Nephron progenitor cell (in vitro differentiated cells): ENCODE measurements around the gene HAUS1.
"Not testable (repeated sequence)": the region's sequence is repeated elsewhere in the genome, so short reads cannot be mapped to it uniquely, and the experiment has no call there.

ENCODE experiments used
- DNase-seq: peaks from one replicate; pipeline ENCODE4 v3.0.0; 2021
- H3K27ac Mint-ChIP-seq: 2 replicates; pipeline ENCODE4 v1.8.0; 2021; ENCODE audit warnings: mild to moderate bottlenecking, moderate library complexity, mixed read lengths
- H3K27me3 Mint-ChIP-seq: 2 replicates; pipeline ENCODE4 v1.8.0; 2021; ENCODE audit warnings: mild to moderate bottlenecking, low read depth, mixed read lengths; ENCODE audit not compliant: poor library complexity
- H3K36me3 Mint-ChIP-seq: 2 replicates; pipeline ENCODE4 v1.8.0; 2021; ENCODE audit warnings: low read depth, mixed read lengths
- H3K4me1 Mint-ChIP-seq: 2 replicates; pipeline ENCODE4 v1.8.0; 2021; ENCODE audit warnings: mixed read lengths
- H3K4me3 Mint-ChIP-seq: 2 replicates; pipeline ENCODE4 v1.8.0; 2021; ENCODE audit warnings: mild to moderate bottlenecking, moderate library complexity, mixed read lengths
- H3K9me3 Mint-ChIP-seq: 2 replicates; pipeline ENCODE4 v1.8.0; 2021; ENCODE audit warnings: mild to moderate bottlenecking, moderate library complexity, mixed read lengths
- TF ChIP-seq, protein P1 (sequence below): fragments of 200-600 bp; sonication (generic); IDR thresholded peaks from 2 replicates; pipeline ENCODE4 v1.5.0; 2021; ENCODE audit warnings: antibody characterized with exemption

Gene HAUS1

DNA sequence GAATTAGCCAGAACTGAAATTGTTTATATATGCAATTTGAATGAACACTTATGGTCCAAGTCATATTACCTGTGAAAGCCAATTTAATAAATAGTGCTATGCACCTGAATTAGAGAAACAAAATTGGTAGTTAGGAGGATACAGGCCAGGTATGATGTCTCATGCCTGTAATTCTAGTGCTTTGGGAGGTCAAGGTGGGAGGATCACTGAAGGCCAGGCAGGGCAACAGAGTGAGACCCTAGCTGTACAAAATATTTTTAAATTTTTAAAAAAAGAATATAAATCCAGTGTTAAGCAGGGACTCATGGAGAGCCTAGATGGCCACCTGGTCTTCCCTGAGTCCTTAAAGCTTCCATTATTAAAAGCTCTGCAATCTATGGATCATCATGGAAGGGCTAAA lies 24.8 kb upstream of the HAUS1 start:
- H3K4me1 Mint-ChIP-seq: no peaks in the 10 kb centered on the region
- no peaks in the 10 kb centered on the region for H3K27me3 Mint-ChIP-seq
- TF ChIP-seq, protein P1, sequence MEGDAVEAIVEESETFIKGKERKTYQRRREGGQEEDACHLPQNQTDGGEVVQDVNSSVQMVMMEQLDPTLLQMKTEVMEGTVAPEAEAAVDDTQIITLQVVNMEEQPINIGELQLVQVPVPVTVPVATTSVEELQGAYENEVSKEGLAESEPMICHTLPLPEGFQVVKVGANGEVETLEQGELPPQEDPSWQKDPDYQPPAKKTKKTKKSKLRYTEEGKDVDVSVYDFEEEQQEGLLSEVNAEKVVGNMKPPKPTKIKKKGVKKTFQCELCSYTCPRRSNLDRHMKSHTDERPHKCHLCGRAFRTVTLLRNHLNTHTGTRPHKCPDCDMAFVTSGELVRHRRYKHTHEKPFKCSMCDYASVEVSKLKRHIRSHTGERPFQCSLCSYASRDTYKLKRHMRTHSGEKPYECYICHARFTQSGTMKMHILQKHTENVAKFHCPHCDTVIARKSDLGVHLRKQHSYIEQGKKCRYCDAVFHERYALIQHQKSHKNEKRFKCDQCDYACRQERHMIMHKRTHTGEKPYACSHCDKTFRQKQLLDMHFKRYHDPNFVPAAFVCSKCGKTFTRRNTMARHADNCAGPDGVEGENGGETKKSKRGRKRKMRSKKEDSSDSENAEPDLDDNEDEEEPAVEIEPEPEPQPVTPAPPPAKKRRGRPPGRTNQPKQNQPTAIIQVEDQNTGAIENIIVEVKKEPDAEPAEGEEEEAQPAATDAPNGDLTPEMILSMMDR: no peak
- no peak for DNase-seq
- H3K36me3 Mint-ChIP-seq: peaks cover 69% of the 10 kb centered on the region
- no peak overlapping the region for H3K27ac Mint-ChIP-seq
- no peak overlapping the region for H3K4me3 Mint-ChIP-seq
- no peaks in the 10 kb centered on the region for H3K9me3 Mint-ChIP-seq

DNA sequence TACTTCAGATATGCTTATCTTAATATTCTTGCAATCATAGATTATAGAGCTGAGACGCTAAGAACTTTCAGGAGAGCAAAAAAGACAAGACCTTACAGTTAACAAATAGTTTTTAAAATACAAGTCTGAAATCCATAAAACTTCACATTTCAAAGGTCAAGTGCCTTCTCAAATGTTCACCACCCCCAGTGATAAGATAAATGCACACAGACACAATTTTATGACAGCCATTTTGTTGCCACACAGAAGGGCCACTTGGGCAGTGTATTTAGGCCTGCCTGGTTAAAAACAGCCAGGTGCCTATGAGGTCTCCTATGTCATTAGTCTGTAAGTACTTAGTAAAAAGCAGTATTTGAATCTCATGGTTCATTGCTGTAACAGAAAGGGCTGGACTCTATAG lies 24.0 kb upstream of the HAUS1 start:
- no peaks in the 10 kb centered on the region for H3K9me3 Mint-ChIP-seq
- H3K4me3 Mint-ChIP-seq: no peak overlapping the region
- H3K36me3 Mint-ChIP-seq: peaks cover 78% of the 10 kb centered on the region
- peak overlapping the region; percentile 45 for H3K27ac Mint-ChIP-seq
- H3K27me3 Mint-ChIP-seq: no peaks in the 10 kb centered on the region
- no peaks in the 10 kb centered on the region for H3K4me1 Mint-ChIP-seq
- TF ChIP-seq, protein P1: no peak
- no peak for DNase-seq

DNA sequence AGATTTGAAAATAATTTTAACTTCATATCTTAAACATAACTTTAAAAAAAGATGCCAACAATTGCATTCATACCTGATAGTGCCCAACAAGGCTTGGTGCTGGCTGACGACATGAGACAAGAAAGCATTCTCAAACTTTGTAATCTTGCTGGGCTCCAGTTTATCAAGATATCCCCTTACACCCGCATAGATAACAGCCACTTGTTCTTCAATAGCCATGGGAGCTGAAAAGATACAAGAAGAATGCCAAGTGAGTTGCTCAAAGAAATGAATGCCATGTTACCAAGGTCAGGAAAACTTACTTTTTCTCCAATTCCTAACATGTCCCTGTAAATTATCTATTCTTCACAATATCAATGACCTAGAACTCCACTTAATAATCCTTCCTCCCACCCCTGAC lies 19.8 kb upstream of the HAUS1 start:
- Mint-ChIP-seq H3K27me3 (peaks cover 2% of the 10 kb centered on the region), H3K27ac (no peak overlapping the region), H3K36me3 (peaks cover 95% of the 10 kb centered on the region), H3K4me3 (no peak overlapping the region), H3K9me3 (peaks cover 8% of the 10 kb centered on the region), H3K4me1 (no peaks in the 10 kb centered on the region)
- DNase-seq: no peak
- TF ChIP-seq, protein P1: no peak

DNA sequence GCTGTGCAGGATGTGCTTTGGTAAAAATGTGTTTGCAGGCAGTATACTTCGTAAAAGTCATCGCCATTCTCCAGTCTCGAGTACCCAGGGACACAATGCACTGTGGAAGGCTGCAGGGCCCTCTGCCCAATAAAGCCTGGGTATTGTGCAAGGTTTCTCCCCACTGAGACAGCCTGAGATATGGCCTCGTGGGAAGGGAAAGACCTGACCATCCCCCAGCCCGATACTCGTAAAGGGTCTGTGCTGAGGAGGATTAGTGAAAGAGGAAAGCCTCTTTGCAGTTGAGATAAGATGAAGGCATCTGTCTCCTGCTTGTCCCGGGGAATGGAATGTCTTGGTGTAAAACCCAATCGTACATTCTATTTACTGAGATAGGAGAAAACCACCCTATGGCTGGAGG lies 15.7 kb upstream of the HAUS1 start:
- H3K27ac Mint-ChIP-seq, DNase-seq, H3K4me3 Mint-ChIP-seq, H3K27me3 Mint-ChIP-seq, H3K4me1 Mint-ChIP-seq: not testable (repeated sequence)
- Mint-ChIP-seq H3K36me3 (peaks cover 100% of the 10 kb centered on the region), H3K9me3 (peaks cover 33% of the 10 kb centered on the region)

DNA sequence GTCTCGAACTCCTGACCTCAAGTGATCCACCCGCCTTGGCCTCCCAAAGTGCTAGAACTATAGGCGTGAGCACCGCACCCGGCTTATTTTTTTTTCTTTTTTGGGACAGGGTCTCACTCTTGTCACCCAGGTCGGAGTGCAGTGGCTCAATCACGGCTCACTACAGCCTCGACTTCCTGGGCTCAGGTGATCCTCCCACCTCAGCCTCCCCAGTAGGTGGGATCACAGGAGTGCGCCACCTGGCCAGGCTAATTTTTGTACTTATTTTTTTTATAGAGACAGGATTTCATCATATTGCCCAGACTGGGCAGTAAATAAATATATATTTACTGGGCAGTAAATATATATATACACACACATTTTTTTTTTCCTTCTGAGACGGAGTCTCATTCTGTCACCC lies 8.7 kb upstream of the HAUS1 start:
- TF ChIP-seq, protein P1: no peak
- no peak overlapping the region for H3K4me3 Mint-ChIP-seq
- DNase-seq: no peak
- H3K36me3 Mint-ChIP-seq: peaks cover 59% of the 10 kb centered on the region
- H3K9me3 Mint-ChIP-seq: peaks cover 22% of the 10 kb centered on the region
- H3K27me3 Mint-ChIP-seq: peaks cover 3% of the 10 kb centered on the region
- H3K4me1 Mint-ChIP-seq: peaks cover 26% of the 10 kb centered on the region
- no peak overlapping the region for H3K27ac Mint-ChIP-seq

DNA sequence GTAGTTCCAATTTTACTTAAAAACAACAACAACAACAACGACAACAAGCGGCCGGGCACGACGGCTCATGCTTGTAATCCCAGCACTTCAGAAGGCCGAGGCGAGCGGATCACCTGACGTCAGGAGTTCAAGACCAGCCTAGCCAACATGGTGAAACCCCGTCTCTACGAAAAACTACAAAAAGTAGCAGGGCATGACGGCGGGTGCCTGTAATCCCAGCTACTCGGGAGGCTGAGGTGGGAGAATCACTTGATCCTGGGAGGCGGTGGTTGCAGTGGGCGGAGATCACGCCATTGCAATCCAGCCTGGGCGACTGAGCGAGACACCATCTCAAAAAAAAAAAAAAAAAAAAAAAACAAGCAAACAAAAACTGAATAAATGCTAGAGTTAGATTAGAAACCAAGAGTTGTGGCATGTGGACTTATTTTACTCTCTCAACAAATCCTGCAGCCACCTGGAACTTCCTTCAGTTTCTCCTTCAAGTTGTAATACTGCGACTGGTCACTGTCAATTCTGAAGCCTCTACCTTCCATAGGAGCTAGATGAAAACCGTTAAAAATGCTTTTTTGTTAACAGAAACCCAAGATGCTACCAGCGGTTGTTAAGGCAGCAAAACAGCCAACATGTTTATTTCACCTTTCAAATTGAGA lies 7.4 kb upstream of the HAUS1 start:
- H3K27me3 Mint-ChIP-seq: peaks cover 1% of the 10 kb centered on the region
- peaks cover 26% of the 10 kb centered on the region for H3K4me1 Mint-ChIP-seq
- H3K9me3 Mint-ChIP-seq: peaks cover 10% of the 10 kb centered on the region
- DNase-seq: no peak
- peaks cover 46% of the 10 kb centered on the region for H3K36me3 Mint-ChIP-seq
- H3K27ac Mint-ChIP-seq: peak overlapping the region; percentile 98
- TF ChIP-seq, protein P1: no peak
- peak overlapping the region; percentile 99 for H3K4me3 Mint-ChIP-seq
